Amniotic stem cell (primary cell): ENCODE data around the gene TSR2.
"Not testable (repeated sequence)": the region's sequence is repeated elsewhere in the genome, so short reads cannot be mapped to it uniquely, and the experiment has no call there.

ENCODE experiments used
- DNase-seq: peaks from one replicate; lab custom pipeline; 2025; lab: John Stamatoyannopoulos, UW

The TSR2 gene

DNA sequence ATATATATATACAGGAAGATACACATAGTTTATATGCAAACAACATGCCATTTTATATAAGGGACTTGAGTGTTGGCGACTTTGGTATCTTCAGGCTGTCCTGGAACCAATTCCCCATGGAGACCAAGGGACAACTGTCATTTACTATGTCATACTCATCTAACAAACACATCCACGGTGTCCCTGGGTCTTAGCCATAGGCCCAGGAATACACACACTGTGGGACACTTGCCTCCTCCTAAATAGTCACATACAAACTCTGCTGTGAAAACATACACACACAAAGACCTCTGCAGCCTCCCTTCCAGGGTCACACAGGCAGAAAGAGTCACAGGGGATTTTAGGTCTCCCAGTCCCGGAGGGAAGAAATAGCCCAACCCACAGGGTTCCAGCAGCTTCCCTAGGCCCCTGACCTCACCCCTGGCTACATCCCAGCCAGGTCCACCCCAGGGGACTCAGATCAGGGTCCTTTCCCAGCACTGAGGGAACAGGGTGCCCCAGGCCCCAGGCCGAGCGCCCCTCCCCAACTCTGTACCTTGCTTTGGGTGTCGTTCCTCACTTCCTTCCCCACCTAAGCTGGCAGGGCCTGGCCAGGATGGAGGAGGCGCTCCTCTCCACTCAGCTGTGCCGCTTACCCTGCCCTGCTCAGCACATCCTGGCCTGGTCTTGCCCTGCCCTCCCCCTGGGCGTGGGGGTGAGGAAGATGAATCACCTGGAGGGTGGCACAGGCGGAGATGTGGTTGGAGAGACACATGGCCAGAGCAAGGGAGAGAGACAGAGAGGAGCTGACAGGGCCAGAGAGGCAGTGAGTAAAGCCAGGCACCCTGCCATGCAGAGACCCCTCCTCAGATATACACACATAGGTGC, 34.0 kb downstream of the TSR2 start:
- DNase-seq: no peak

DNA sequence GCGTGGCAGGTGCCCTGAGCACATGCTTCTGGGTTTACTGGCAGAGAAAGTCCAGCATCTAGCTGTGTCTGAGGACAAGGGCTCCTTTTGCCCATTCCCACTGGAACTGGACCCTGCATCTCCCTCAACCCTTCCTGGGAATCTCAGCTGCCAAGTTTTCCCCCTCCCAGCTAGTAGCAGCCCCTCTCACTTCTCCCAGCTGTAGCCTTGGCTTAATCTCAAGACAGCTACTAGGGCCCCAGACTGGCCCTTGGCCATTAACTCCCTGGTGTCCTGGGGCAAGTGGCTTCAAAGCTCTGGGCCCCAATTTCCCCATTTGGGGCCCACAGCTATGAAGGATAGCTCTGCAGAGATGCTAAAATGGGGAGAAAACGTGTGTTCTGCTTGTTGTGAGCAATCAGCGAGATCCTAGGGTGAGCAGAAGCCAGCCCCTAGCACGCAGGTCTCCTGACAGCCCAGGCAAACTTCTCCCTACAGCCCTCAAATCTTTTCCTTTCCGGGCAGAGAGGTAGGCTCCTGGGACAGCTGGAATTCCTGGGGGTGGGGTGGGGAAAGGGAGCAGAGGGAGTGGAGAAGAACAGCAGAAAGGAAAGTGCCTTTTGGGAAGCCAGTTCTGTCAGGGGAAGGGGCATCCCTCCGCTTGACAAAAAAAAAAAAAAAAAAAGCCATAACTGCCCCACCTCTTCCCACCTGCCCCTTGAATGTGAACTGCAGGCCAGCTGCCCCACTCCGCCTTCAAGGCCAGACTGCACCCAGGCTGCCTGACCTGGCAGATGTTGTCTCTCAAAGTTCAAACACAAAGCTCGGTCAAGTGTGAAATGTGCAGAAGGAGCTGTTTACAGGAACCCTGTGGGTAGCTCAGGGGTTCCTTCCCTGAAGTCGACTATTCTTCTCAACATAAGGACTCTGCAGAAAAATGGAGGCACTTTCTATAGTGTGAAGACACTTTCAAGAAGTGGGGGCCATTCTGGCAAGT, 39.2 kb downstream of the TSR2 start:
- DNase-seq: no peak

DNA sequence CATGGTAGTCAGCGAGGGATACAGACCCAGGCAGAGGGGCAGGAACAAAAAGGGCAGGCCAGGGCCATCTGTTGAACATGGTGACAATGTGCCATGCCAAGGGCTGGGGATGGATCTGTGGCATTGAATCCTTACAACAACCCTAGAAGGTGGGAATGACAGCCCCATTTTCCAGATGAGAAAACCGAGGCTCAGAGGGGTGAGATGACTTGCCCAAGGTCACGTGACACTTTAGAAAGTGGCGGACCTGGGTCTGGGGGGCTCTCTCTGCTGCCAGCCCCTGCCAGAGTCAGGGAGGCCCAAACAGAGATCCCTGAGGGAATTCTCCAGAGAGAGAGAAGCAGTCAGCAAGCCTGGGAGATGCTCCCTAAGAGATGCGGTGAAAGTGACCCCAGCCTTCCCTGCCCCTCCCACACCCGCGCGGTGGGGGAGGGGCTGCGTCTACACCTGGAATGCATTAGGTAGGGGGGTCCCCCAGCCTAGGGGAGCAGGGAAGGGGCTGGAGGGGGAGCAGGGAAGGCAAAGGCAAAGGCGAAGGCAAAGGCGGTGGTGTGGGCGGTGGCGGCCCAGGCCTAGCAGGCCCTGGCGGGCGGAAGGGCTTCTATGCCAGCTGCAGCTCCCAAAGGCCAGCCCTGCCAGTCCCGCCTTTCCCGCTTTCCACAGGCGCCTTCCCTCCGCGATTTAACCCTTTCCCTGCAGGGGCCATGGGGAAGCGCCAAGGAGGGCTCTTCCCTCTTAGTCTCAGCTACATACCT, 42.8 kb downstream of the TSR2 start:
- DNase-seq: no peak

DNA sequence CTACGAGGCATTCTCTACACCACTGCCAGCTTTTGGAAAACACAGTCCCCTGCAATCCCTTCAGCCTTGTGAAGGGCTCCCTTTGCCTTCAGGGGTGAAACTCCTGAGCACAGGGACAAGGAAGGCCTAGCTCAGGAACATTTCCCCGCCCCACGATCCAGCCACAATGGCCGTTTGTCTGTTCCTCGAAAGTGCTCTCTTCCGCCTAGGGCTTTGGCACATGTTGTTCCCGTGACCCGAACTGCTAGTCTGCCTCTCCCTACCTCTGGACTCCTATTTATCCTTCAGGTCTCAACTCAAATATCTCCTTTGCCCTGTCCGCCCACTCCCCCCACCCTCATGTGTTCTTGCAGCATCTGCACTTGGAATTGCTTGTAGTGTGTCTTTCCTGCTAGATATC, 43.7 kb downstream of the TSR2 start:
- DNase-seq: no peak

DNA sequence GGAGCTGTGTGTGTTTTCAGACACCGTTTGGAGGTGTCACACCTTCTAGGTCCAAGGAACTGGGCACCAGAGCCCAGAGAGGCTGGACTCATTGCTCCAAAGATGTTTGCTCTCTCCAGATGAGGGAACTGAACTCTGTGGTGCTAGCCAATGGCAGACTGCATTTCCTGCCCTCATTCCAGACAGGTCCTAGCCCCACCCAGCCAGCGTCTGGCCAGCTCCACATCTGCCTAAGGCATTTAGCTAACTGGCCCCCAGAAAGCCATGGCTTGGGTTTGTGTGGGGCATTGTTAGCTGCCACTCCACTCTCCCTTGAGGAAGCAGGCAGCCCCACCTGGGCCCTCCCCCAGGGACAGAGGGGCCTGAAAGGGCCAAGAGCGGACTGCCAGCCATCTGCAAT, 44.5 kb downstream of the TSR2 start:
- no peak for DNase-seq

DNA sequence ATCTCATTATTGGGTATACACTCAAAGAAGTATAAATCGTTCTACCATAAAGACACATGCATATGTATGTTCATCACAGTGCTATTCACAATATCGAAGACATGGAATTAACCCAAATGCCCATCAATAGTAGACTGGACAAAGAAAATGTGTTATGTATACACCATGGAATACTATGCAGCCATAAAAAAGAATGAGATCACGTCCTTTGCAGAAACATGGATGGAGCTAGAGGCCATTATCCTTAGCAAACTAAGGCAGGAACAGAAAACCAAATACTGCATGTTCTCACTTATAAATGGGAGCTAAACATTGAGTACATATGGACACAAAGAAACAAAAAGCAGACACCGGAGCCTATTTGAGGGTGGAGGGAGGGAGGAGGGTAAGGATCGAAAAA, 49.6 kb downstream of the TSR2 start:
- not testable (repeated sequence) for DNase-seq

DNA sequence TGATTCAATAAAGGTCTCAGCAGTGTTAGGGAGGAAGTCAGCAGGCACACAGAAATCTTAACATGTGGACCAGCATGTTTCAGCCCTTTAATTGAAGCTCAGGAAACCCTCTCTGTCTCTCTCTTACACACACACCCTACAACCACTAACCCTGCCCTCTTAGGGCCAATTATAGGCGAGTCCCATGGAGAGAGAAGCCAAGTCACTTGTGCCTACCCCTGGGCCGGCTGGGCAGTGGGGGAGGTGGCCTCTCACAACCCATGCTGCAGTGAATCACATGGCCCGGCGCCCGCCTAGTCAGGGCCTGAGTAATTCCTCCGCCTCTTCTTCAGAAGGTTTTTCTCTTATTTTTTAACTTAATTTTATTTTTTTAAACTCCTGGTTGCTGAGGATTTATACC, 52.1 kb downstream of the TSR2 start:
- DNase-seq: peak; percentile 33

DNA sequence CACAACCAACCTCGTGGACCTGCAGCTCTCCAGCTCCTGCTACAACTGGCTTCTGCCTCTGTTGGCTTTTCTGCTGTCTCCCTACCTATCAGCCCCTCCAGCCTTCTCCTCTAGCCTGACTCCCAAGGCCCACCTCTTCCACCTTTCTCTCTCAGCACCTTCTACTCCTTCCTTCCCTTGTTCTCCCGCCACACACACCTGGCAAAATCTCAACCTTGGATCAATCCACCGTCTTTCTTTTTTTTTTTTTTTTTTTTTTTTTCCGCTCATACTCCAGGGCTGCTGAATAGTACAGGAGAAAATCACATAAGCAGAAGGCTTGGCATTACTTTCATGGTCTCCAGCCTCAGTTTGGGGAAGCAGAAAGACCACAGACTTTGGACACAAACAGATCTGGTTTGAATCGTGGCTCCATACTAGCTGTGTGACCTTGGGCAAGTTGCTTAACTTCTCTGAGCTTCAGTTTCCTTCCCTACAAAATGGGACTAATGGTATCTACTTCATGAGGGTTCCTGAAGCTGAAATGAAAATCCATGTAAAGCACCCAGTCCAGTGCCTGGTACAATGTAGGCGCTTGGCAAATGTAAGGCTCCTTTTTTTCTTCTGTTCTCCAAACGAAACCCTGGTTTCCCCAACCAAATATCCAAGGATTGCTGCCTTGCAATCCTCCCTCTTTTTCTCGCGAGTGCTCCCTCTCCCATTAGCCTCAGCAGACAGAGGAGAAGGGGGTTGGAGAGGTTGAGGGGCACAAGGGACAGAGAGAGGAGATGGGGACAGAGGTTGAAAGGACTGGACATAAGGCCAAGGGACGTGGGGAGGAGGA, 54.2 kb downstream of the TSR2 start:
- DNase-seq: no peak
